Glutamatergic neuron (in vitro differentiated cells): ENCODE measurements around the gene LSAMP. TPM values are rescaled to one million over a fixed set of nuclear protein-coding genes. Genes with fewer than 3 reads are reported as not detected.

Experiments
- DNase-seq: peaks from one replicate; pipeline ENCODE4 v3.0.0; 2022
- H3K27ac Mint-ChIP-seq: one replicate; pipeline ENCODE4 v1.8.0; 2020; ENCODE audit warnings: mild to moderate bottlenecking, mixed read lengths, inconsistent platforms; ENCODE audit not compliant: unreplicated experiment
- H3K27me3 Mint-ChIP-seq: one replicate; pipeline ENCODE4 v1.8.0; 2020; ENCODE audit warnings: mild to moderate bottlenecking, moderate library complexity, mixed read lengths, inconsistent platforms; ENCODE audit not compliant: unreplicated experiment
- H3K36me3 Mint-ChIP-seq: one replicate; pipeline ENCODE4 v1.8.0; 2020; ENCODE audit warnings: mild to moderate bottlenecking, mixed read lengths, inconsistent platforms; ENCODE audit not compliant: unreplicated experiment
- H3K4me1 Mint-ChIP-seq: one replicate; pipeline ENCODE4 v1.8.0; 2020; ENCODE audit warnings: mild to moderate bottlenecking, low read depth, mixed read lengths, inconsistent platforms; ENCODE audit not compliant: unreplicated experiment
- H3K4me3 Mint-ChIP-seq: one replicate; pipeline ENCODE4 v1.8.0; 2020; ENCODE audit warnings: mild to moderate bottlenecking, mixed read lengths, inconsistent platforms; ENCODE audit not compliant: unreplicated experiment
- H3K9me3 Mint-ChIP-seq: one replicate; pipeline ENCODE4 v1.8.0; 2020; ENCODE audit warnings: mild to moderate bottlenecking, moderate library complexity, mixed read lengths, inconsistent platforms; ENCODE audit not compliant: unreplicated experiment
- CTCF ChIP-seq: fragments of 200-600 bp; sonication (generic); IDR thresholded peaks from one replicate; pipeline ENCODE4 v1.5.0; 2021; ENCODE audit not compliant: partially characterized antibody, unreplicated experiment
- total RNA-seq: library from RNA; stranded (reverse); fragmentation: NEBNext Ultra II Directional; extraction: Animal tissue kit (Norgen Biotek cat#: 25700); gene quantifications from one replicate; pipeline ENCODE4 v1.2.1, GENCODE V29; 2021; ENCODE audit not compliant: unreplicated experiment

The LSAMP gene
- total RNA-seq, 1 donor from 2014 or later = 67.1 TPM

GRCh38 chr3:116032176-116032575 is 413.1 kb downstream of the LSAMP start:
- Mint-ChIP-seq H3K9me3 (peaks cover 4% of the 10 kb centered on the region), H3K36me3 (no peaks in the 10 kb centered on the region), H3K4me1 (peaks cover 61% of the 10 kb centered on the region), H3K4me3 (no peak overlapping the region), H3K27me3 (peaks cover 2% of the 10 kb centered on the region), H3K27ac (peak overlapping the region; percentile 28)
- no peak for DNase-seq
- no peak for TF ChIP-seq CTCF

GRCh38 chr3:116030131-116030850 is 415.0 kb downstream of the LSAMP start:
- Mint-ChIP-seq H3K36me3 (no peaks in the 10 kb centered on the region), H3K4me1 (peaks cover 47% of the 10 kb centered on the region), H3K9me3 (no peaks in the 10 kb centered on the region), H3K27ac (no peak overlapping the region), H3K27me3 (peaks cover 2% of the 10 kb centered on the region), H3K4me3 (no peak overlapping the region)
- no peak for TF ChIP-seq CTCF
- DNase-seq = no peak

GRCh38 chr3:116029266-116029665 is 416.0 kb downstream of the LSAMP start:
- TF ChIP-seq CTCF = no peak
- no peaks in the 10 kb centered on the region for H3K9me3 Mint-ChIP-seq
- H3K4me1 Mint-ChIP-seq = peaks cover 37% of the 10 kb centered on the region
- DNase-seq = no peak
- no peak overlapping the region for H3K4me3 Mint-ChIP-seq
- no peaks in the 10 kb centered on the region for H3K36me3 Mint-ChIP-seq
- no peak overlapping the region for H3K27ac Mint-ChIP-seq
- H3K27me3 Mint-ChIP-seq = peaks cover 2% of the 10 kb centered on the region

GRCh38 chr3:116028157-116028556 is 417.1 kb downstream of the LSAMP start:
- peaks cover 26% of the 10 kb centered on the region for H3K4me1 Mint-ChIP-seq
- TF ChIP-seq CTCF = no peak
- no peak overlapping the region for H3K4me3 Mint-ChIP-seq
- H3K27me3 Mint-ChIP-seq = peaks cover 2% of the 10 kb centered on the region
- H3K36me3 Mint-ChIP-seq = no peaks in the 10 kb centered on the region
- H3K27ac Mint-ChIP-seq = no peak overlapping the region
- DNase-seq = no peak
- no peaks in the 10 kb centered on the region for H3K9me3 Mint-ChIP-seq

- Mint-ChIP-seq H3K27me3 (no peaks in the 10 kb centered on the region), H3K4me1 (peaks cover 5% of the 10 kb centered on the region), H3K9me3 (no peaks in the 10 kb centered on the region), H3K4me3 (no peak overlapping the region), H3K27ac (no peak overlapping the region), H3K36me3 (no peaks in the 10 kb centered on the region)
- no peak for TF ChIP-seq CTCF
- DNase-seq = no peak
These were observed 424.3 kb downstream of the LSAMP start for GRCh38 chr3:116020989-116021388.
